Measurements from ENCODE around the gene OTUB2. TPM values are rescaled to one million over a fixed set of nuclear protein-coding genes. Genes with fewer than 3 reads are reported as not detected.
A peak's percentile ranks its signal among the peaks of the same experiment; 100 is the strongest.

Gene OTUB2
- total RNA-seq, 1 experiment from 2014 or later = 7.7 TPM

GRCh38 chr14:94001501-94002396 lies 24.4 kb upstream of the OTUB2 start:
- H3F3A ChIP-seq (ENCODE audit: low read length, unreplicated experiment) = no peaks in the 10 kb centered on the region
- peak; percentile 90 for ATAC-seq
- no peaks in the 10 kb centered on the region for H3K79me2 ChIP-seq (ENCODE audit: low read length)
- no peaks in the 10 kb centered on the region for H3K9me3 ChIP-seq (ENCODE audit: low read length)
- H3K9me2 ChIP-seq (replicated peaks; ENCODE audit: low read length) = no peaks in the 10 kb centered on the region
- no peaks in the 10 kb centered on the region for H3K27me3 ChIP-seq (ENCODE audit: low read length)
- no peak overlapping the region for H3K27ac ChIP-seq (ENCODE audit: low read length)
- no peak overlapping the region for H3K9ac ChIP-seq (ENCODE audit: low read length)
- TF ChIP-seq CTCF (conservative IDR thresholded peaks at IDR 0.05; ENCODE audit: low read depth, low read length) (peak; percentile 94), EZH2phosphoT487 (IDR thresholded peaks at IDR 0.05; ENCODE audit: borderline replicate concordance, low read length) (no peak), EZH2 (IDR thresholded peaks at IDR 0.05; ENCODE audit: low read length, unreplicated experiment) (no peak)
- no peak overlapping the region for H3K4me3 ChIP-seq (ENCODE audit: low read length)
- H3K36me3 ChIP-seq (ENCODE audit: low read depth, low read length) = no peaks in the 10 kb centered on the region
- no peaks in the 10 kb centered on the region for H4K20me1 ChIP-seq (ENCODE audit: low read length)
- no peak overlapping the region for H2AFZ ChIP-seq (ENCODE audit: low read length)
- ChIA-PET CTCF (interaction anchor here (0.7 kb wide), 1 partner anchor 66 kb away, joined by 5 read pairs; no protein-coding TSS in a partner anchor), POLR2A (ENCODE audit: unreplicated experiment) (no interaction called here)
- BruUV-seq (replicated peaks) = no TSS peak
- H3K4me1 ChIP-seq (ENCODE audit: insufficient read depth, low read length) = peaks cover 5% of the 10 kb centered on the region; the same call in 1 of the 2 replicates
- H3K4me2 ChIP-seq (ENCODE audit: low read length) = peak overlapping the region; percentile 18; the same call in 1 of the 2 replicates
- DNase-seq = peak; percentile 83
- intact Hi-C loops (cut with micrococcal nuclease) = loop anchor here (1.0 kb wide), 1 partner anchor 62 kb away; no protein-coding TSS in a partner anchor

DNA sequence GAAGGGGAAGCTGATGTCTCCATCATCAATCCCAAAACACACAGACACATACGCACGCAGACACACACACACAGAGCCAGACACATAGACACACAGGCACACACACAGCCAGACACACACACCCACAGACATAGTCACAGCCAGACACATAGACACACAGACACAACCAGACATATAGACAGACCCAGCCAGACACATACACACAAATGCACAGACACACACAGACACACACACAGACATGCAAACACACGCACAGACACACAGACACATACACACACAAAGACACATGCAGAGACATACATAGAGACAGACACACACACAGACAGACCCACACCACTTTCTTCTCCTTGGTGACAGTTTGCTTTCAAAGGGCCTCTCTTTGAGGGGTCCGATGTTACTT lies 22.7 kb upstream of the OTUB2 start:
- Histone ChIP-seq H3K4me3 (ENCODE audit: low read length) (no peak overlapping the region), H3K9ac (ENCODE audit: low read length) (no peak overlapping the region), H3K79me2 (ENCODE audit: low read length) (no peaks in the 10 kb centered on the region), H3K27me3 (ENCODE audit: low read length) (no peaks in the 10 kb centered on the region), H3K4me1 (ENCODE audit: insufficient read depth, low read length) (no peaks in the 10 kb centered on the region), H3K9me2 (replicated peaks; ENCODE audit: low read length) (no peaks in the 10 kb centered on the region), H3F3A (ENCODE audit: low read length, unreplicated experiment) (no peaks in the 10 kb centered on the region), H3K9me3 (ENCODE audit: low read length) (no peaks in the 10 kb centered on the region), H3K4me2 (ENCODE audit: low read length) (no peak overlapping the region), H3K27ac (ENCODE audit: low read length) (no peak overlapping the region), H3K36me3 (ENCODE audit: low read depth, low read length) (no peaks in the 10 kb centered on the region), H2AFZ (ENCODE audit: low read length) (no peak overlapping the region), H4K20me1 (ENCODE audit: low read length) (no peaks in the 10 kb centered on the region)
- ChIA-PET POLR2A (ENCODE audit: unreplicated experiment) (no interaction called here), CTCF (no interaction called here)
- no peak for DNase-seq
- TF ChIP-seq CTCF (conservative IDR thresholded peaks at IDR 0.05; ENCODE audit: low read depth, low read length) (no peak), EZH2phosphoT487 (IDR thresholded peaks at IDR 0.05; ENCODE audit: borderline replicate concordance, low read length) (no peak), EZH2 (IDR thresholded peaks at IDR 0.05; ENCODE audit: low read length, unreplicated experiment) (no peak)
- no TSS peak for BruUV-seq (replicated peaks)
- intact Hi-C loops (cut with micrococcal nuclease) = no loop called here
- ATAC-seq = no peak

- TF ChIP-seq EZH2 (IDR thresholded peaks at IDR 0.05; ENCODE audit: low read length, unreplicated experiment) = no peak
- no peak for TF ChIP-seq EZH2phosphoT487 (IDR thresholded peaks at IDR 0.05; ENCODE audit: borderline replicate concordance, low read length)
- no peak for TF ChIP-seq CTCF (conservative IDR thresholded peaks at IDR 0.05; ENCODE audit: low read depth, low read length)
- Histone ChIP-seq H3K4me2 (ENCODE audit: low read length) (no peak overlapping the region), H3K9ac (ENCODE audit: low read length) (no peak overlapping the region), H3K9me2 (replicated peaks; ENCODE audit: low read length) (no peaks in the 10 kb centered on the region), H2AFZ (ENCODE audit: low read length) (no peak overlapping the region), H3F3A (ENCODE audit: low read length, unreplicated experiment) (no peaks in the 10 kb centered on the region), H3K4me3 (ENCODE audit: low read length) (no peak overlapping the region), H3K36me3 (ENCODE audit: low read depth, low read length) (no peaks in the 10 kb centered on the region), H3K4me1 (ENCODE audit: insufficient read depth, low read length) (no peaks in the 10 kb centered on the region), H3K27ac (ENCODE audit: low read length) (no peak overlapping the region), H3K27me3 (ENCODE audit: low read length) (no peaks in the 10 kb centered on the region), H3K79me2 (ENCODE audit: low read length) (no peaks in the 10 kb centered on the region), H3K9me3 (ENCODE audit: low read length) (no peaks in the 10 kb centered on the region), H4K20me1 (ENCODE audit: low read length) (no peaks in the 10 kb centered on the region)
- DNase-seq (no peak), ATAC-seq (no peak)
- intact Hi-C loops (cut with micrococcal nuclease) = no loop called here
- no TSS peak for BruUV-seq (replicated peaks)
- ChIA-PET POLR2A (ENCODE audit: unreplicated experiment) (no interaction called here), CTCF (no interaction called here)
Measured at GRCh38 chr14:94004015-94004414, 22.1 kb upstream of the OTUB2 start.

Data from PC-3 (cell line).